A172 (cell line): ENCODE data around the gene UBXN11. TPM values are rescaled to one million over a fixed set of nuclear protein-coding genes. Genes with fewer than 3 reads are reported as not detected.
A peak's percentile ranks its signal among the peaks of the same experiment; 100 is the strongest.

Source experiments
- DNase-seq: peaks from one replicate; pipeline ENCODE4 v3.0.0-alpha.2; 2015; ENCODE audit warnings: low spot score
- total RNA-seq: library from RNA; depleted of rRNA; stranded (reverse); fragments of >200 nt; shearing (Covaris generic); gene quantifications from 2 replicates; pipeline ENCODE4 v1.2.3, GENCODE V29; 2014; rRNA removed

UBXN11 gene, protein sequence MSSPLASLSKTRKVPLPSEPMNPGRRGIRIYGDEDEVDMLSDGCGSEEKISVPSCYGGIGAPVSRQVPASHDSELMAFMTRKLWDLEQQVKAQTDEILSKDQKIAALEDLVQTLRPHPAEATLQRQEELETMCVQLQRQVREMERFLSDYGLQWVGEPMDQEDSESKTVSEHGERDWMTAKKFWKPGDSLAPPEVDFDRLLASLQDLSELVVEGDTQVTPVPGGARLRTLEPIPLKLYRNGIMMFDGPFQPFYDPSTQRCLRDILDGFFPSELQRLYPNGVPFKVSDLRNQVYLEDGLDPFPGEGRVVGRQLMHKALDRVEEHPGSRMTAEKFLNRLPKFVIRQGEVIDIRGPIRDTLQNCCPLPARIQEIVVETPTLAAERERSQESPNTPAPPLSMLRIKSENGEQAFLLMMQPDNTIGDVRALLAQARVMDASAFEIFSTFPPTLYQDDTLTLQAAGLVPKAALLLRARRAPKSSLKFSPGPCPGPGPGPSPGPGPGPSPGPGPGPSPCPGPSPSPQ
- 2.9 and 7.6 TPM in 2 replicates for total RNA-seq

DNA sequence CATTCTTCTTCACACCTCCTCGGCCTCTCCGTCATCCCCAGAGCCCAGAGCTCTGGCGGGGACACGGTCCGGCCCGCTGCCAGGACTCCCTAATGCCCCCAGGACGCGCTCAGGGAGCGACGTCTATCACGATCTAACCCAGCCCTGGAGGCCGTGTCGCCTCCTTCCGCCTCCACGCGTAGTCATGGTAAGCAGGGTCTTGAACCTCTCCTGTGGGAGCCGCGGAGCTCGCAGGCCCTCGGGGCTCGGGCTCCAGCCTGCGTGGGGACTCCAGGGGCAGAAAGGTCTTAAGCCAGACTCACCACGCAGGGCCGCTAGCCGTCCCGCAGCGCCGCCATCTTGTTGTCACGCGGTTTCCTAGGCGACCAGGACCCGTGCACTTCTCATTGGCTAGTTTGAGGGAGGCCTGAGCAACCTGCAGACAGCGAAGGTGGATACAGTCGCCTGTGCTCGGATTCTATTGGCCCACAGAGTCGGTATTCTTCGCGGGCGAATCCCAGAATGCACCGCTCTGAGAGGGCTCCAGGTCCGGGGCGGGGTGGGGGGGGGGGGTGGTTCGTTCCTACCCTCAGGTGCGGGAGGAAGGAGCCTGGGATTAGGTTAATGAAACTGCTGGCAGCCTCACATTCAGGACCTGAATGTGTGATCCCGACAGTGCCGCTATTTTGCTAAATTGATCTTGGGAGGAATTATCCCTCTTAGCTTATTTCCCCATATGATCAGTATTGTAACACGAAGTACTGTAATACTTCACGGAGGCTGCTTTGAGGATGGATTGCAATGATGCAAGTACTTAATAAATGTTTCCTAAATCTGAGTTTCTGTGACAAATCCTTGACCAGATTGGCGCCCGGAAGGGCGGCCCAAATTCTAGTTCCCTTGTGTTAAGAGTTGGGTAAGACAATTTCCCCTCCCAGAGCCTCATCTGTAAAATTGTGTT is at the start of gene UBXN11:
Gene UBXN11, minus strand, starts transcription at position 347 of the 940 bp plus-strand sequence. CDS start 3,753 bp downstream, outside the sequence.
- peak; percentile 87 for DNase-seq

DNA sequence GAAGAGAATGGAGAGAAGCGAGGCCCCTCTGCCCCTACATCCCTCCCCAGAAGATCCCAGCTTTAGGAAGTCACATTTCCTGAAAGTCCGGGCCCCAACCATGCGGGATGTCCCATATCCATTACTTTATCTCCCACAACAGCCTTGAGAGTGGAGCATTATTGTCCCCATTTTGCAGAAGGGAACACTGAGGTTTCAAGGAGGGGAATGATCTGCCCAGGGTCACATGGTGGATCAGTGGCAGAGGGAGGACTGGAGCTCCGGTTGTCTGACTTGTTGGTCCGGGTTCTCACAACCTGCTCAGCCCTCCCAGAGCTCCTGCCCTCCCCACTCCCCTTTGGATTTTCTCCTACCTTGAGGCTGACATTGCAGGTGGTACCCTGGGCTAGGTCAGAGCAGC is 49.7 kb upstream of the UBXN11 start:
- no peak for DNase-seq

DNA sequence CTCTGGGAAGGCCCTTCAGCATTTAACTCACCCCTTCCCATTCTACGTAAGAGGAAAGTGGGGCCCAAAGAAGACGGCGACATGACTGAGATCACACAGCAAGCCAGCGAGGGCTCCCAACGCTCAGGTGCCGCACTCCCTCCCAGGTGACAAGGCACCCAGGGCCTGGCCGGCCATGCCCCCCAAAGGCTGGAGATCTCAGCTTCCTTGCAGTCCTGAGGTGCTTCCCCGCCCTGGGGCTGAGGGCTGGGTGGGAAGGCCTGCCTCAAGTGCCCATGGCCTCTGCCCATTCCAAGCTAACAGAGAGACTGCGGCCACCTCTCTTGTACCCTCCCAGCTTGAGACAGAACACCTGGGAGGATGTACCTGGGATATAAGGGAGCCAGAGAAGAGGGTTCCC is 48.5 kb upstream of the UBXN11 start:
- no peak for DNase-seq

DNA sequence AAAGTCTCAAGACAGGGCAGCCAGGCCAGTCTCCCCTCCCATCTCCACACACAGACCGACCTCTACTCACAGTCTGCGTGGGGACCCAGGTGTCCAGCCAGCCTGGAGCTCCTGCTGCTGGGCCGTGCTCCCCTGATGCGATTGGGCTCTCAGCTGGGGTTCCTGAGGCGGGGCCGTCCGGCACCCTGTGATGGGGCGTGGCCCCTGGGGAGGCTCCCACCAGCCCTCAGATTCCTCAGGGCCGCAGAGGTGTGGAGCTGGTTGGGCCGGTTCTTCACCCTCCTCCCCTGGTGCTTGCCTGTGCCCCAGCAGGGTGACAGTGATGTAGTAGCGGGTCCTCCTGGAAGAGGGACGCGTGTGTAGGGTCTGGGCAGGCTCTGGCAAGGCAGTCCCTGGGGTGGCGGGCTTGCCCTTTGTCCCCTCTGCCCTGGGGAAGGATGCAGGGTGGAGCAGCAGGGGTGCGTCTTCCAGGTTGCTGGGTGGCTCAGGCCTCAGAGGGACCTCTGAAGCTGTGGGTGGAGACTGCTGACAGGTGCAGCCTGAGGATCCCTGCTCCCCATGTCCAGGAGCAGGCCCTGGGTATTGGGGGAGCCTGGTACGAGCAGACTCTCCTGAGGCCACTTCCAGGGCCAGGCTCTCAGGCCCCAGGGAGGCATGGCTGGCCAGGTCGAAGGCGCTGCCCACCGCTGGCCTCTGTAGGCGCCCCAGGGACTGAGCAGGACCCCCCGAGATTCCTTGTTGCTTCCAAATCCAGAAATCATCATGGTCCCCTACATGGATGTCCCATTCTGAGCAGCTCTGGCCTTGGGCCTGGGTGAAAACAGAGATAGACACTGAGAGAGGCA is 47.8 kb upstream of the UBXN11 start, which contains the start of gene CRYBG2:
Gene CRYBG2, minus strand, starts transcription at position 155 of the 845 bp plus-strand sequence. CDS start 7,473 bp downstream, outside the sequence.
- no peak for DNase-seq

DNA sequence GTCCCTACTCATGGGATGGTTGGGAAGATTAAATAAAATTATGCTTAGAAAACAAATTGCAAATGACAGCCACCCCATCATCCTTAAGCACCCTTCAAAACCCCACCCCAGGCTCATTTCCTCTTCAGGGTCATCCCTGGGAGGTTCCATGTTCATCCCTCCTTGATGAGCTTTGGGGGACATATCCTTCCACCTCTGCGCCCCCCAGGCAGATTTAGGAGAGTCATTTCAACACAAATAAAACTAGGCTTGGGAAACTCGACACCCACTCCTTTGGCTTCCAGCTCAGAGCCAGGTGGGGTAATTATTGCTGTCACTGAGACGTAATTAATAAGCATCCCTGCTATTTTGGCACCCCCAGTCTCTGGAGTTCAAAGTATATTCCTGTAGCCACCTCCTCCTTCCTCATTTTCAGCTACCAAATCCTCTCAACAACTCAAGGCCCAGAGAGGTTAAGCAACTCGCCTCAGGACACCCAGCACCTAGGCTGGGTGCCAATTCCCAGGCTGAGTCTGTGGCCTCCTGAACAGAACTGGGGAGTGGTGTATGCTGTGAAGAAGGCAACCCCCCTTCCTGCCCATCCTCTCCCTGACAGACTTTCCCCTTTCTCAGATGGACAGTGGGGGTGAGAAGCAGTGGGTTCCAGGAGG is 46.9 kb upstream of the UBXN11 start:
- DNase-seq, result no peak

DNA sequence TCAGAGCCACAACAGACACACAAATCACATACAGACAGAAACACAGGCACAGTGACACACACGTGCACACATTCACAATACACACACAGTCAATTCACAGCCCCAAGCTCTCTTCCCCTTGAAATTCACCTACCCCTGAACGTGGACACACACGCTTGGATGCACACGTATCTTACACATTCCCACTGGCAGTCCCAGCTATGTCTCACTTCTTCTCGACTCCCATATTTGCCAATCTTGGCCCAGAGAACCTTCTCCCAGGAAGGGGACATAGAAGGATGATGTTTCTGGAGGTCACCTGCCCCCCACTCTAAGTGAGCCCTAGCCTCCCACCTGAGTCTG is 45.9 kb upstream of the UBXN11 start:
- no peak for DNase-seq

DNA sequence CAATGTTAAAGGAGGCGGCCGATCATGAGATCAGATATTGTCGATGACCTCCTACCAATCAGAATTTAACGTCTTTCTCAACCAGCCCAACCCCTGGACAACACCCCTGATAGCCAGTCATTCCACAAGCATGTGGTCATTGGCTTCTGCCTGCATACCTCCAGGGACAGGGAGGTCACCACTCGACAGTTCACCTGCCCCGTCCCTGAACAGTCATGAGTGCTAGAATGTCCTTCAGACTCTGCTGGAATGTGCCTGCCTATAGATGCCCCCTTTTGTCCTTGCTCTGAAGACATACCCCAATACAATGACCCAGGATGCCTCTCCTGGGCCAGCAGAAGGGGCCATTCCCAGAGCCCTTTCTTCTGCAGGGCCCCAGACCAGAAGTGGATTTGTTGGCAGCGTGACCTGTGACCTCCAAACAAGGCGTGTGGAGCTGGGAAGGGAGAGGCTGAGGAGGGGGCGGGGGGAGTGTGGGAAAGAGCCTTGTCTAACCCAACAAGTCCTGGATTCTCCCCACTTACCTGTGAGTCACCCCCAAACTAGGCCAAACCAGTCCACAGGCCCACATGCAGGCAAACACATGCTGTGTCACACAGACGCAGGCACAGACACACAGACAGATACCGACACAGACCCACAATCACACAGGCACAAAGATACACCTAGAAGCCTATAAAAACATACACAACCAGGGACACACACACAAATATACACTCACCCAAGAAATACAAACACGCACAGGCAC is 45.3 kb upstream of the UBXN11 start:
- DNase-seq, result peak; percentile 49

DNA sequence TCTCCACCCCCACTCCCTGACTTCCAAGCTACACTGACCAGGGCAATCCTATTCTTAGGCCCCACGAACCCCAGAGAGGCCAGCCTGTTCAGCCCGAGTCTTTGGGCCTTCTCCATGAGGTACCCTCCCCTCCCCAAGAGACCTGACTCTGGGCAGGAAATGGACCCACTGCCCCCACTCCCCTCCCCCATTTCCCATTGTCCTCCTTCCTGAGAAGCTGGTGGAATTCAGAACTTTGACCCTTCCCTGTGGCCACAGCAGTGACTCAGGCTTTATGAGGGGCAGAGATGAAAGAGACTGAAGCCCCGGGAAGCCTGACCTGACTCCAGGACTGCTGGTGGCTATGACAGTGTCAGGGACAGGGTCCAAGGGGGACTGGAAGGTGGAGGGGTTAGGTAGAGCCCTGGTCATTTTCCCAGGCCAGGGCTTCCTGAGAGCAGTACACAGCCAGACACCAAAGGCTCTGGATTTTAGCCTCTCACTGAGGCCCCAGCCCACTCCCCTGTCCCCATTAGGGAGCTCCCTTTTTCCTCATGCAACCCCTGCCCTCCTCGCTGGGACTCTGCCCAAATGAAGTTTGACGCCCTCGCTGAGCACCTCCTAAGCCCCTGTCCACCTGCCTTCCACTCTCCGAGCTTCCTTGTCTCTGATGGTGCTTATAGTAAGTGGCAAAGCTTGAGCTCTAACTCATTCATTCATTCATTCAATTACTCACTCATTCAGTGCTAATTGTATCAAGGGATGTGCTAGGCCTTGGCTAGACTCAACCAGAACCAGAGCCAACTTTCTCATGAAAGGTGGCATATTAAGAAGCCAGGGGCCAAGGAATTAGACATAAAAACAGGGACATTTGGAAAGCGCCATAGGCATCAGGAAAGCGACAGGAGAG is 44.5 kb upstream of the UBXN11 start:
- DNase-seq, result peak; percentile 53

DNA sequence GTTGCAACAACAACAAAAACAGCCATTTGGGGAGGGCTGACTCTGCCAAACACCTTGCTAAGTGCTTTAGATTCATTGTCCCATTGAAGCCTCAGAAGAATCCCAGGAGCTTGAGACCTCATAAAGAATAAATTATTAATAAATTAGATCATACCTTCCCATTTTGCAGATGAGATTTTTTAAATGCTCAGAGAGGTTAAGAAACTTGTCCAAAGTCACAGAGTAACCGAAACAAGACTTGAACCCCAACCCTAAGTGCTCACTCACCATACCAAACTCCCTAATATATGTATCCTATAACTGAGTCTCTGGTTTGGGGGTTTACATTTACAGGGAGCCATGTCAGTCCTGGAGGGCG is 43.9 kb upstream of the UBXN11 start:
- no peak for DNase-seq

DNA sequence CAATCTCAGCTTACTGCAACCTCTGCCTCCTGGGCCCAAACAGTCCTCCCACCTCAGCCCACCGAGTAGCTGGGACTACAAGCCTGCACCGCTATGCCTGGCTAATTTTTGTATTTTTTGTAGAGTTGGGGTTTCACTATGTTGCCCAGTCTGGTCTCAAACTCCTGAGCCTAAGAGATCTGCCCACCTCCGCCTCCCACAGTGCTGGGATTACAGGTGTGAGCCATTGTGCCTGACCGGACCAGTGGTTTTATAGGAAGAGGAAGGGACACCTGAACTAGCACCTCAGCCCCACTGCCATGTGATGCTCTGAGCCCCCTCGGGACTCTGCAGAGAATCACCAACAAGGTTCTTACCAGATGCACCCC is 43.4 kb upstream of the UBXN11 start:
- DNase-seq, result no peak

DNA sequence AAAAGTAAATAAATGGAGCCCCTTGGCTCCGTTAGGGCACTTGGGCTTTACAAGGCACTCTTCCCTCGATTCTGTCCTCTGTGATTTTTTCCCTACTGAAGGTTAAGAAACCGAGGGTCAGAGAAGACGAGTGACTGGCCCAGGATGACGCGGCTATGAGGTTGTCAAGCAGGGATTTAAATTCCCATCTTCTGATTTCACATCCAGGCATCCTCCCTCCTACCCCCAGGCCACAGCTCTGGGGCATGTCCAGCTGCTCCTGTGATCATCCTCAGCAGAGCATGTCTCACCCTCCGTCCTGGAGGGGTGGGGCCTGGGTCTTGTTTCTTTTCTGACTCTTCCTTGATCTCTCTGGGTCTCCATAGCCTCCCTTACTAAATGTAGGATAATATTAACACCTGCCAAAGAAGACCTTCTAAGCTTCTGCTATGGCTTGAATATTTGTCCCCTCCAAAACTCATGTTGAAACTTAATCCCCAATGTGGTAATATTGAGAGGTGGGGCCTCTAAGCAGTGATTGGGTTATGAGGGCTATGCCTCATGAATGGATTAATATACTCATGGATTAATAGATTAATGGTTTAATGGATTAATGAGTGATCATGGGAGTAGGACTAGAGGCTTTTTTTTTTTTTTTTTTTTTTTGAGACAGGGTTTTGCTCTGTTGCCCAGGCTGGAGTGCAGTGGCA is 42.9 kb upstream of the UBXN11 start:
- DNase-seq, result peak; percentile 62

DNA sequence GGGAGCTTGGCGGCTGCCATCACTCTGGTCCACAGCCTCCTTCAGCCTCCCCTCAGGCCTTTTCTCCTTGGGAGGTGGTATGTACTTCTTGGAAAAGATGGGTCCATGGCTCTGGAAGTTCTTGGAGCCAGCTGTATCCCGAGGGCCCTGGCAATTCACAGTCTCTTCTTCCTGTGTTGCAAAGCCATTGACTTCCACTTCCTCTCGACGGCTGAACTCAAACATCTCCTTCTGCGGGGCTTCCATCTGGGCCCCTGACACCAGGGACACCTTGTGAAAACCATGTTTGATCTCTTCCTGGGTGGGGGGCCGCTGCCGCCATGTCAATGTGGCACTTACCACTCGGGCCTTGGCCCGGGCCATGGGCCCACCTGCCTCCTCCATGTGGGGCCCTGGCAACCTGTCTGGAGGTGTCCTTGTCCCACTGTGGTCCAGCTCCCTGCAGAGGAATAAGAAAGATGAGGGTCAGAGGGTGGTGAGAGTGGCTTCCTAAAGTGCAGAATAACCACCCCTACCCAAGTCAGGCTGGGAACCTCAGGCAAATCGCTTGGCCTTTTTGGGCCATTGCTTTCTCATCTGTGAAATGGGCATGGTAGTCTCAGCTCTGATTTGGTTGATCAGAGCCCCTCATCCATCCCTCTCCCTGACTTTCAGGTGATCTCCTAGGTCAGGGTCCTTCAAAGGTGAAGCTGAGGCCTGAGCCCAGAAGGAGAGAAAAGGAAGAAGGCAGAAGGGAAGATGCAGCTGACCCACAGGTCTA is 40.0 kb upstream of the UBXN11 start:
- no peak for DNase-seq

DNA sequence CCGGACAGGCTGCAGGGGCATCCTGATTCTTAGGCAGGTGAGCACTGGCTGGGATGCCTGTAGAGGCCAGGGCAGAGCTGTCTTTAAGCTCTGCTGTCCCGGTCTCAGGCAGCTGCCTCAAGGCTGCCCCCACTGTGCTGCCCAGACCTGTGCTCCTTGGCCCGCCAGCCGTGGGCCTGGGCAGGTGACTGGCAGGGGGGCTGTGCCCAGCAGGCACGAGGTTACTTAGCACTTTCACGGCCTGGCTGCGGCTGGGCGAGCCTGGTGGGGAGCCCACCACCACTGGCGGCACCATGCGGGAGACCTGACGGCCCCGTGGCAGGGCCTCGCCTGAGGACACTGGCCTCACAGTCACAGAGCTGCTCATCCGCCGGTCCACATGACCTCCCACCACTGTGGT is 39.3 kb upstream of the UBXN11 start:
- DNase-seq, result no peak

DNA sequence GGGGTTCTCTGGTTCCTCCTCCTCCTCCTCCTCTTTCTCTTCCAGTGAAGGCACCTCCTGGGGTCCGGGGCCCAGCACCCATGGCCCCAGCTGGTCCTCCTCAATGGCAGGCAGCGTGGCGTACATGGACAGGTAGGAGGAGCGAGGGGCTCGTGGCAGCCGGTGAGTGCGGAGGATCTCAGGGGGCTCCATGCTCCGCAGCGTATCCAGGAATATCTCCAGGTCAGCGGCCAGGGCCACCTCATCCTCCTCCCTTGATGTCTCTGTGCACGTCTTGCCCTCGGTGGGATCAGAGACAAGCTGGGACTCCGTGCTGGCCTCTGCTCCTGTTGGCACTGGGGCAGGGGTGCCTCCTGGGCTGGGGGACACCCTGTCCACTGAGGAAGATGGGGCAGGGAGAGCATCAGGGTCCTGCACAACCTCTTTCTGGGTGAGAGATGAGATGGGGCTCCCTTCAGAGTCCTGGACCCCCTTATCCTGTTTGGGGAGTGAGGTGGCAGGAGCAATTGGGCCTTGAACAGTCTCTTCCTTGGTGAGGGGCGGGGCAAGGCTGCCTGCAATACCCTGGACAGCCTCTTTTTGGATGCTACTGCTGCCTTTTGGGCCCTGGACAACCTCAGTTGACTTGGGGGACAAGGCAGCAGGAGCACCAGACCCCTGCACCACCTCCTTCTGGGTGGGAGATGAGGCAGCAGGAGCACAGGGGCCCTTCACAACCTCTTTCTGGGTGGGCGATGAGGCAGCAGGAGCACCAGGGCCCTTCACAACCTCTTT is 37.9 kb upstream of the UBXN11 start:
- DNase-seq, result no peak

DNA sequence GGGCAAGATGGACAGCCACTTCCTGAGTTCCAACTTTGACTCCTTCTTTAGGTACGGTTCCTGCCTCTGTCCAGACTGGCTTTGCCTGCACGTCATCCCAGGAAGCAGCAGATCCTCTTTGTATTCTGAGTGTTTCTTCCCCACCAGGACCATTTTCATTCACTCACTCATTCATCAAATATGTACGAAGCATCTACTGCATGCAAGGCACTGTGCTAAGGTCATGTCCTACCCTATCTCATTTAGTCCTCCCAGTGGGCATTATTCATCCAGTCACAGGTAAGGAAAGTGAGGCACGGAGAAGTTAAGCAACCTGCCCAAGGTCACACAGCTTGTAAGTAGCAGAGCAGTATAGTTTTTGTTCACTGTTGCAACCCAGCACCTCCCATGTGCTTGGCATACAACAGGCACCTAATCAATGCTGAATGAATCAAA is 33.6 kb upstream of the UBXN11 start:
- DNase-seq, result no peak

DNA sequence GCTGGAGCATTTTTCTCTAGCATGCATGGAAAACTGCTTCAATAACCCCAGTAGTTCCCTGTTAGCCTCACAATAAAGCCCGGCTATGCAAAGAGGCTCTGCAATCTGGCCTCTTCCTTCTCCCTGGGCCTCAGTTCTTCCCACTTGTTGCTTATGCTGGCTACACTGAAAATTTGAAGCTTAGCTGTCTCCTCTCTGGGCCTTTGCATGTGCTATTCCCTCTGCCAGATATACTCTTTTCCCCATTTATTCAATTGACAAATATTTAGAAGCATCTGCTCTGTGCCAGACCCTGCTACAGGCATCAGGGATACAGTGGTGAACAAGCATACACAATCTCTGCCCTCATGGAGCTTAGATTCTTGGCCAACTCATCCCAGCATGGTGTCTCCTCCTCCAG is 32.2 kb upstream of the UBXN11 start:
- no peak for DNase-seq

DNA sequence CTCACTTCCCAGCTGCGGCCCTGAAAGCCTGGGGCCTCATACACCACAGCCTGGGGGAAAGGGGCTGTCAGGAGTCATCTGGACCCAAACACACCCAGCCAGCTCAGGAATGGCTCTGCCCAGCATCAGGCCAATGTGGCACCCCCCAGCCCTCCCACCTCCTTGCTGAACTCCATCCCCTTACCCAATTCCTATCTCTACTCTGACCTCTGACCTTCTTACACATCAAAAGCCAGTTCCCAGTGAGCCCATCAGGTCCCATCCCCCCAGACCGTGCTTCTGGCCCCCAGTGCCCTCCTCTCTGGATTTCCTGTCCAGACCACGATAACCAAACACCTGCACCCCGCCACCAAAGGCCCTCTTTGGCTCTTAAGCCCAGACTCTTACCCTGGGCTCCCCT is 31.2 kb upstream of the UBXN11 start:
- DNase-seq, result no peak
